BLaER1 treated with 17β-estradiol and CSF1 and Interleukin-3, amounts not matched to agents 10 nM and 100 nM (cell line): ENCODE results near the gene BRD4.

ENCODE experiments used
- H3K27ac ChIP-seq, 11 experiments: shearing (Covaris generic); formaldehyde crosslinking; 2 replicates each; pipeline ENCODE4 v1.8.1; 2022
- H3K27me3 ChIP-seq, 11 experiments: shearing (Covaris generic); formaldehyde crosslinking; 2 replicates each; pipeline ENCODE4 v1.8.1; 2022
- H3K36me3 ChIP-seq, 11 experiments: shearing (Covaris generic); formaldehyde crosslinking; 2 replicates each; pipeline ENCODE4 v1.8.1; 2022
- H3K4me1 ChIP-seq, 10 experiments: shearing (Covaris generic); formaldehyde crosslinking; 2 replicates each; pipeline ENCODE4 v1.8.1; 2022
- H3K4me2 ChIP-seq, 11 experiments: shearing (Covaris generic); formaldehyde crosslinking; 2 replicates each; pipeline ENCODE4 v1.8.1; 2022
- H3K4me3 ChIP-seq, 10 experiments: shearing (Covaris generic); formaldehyde crosslinking; 2 replicates each; pipeline ENCODE4 v1.8.1; 2022
- H3K9ac ChIP-seq, 11 experiments: shearing (Covaris generic); formaldehyde crosslinking; 2 replicates each; pipeline ENCODE4 v1.8.1; 2022
- H3K9me3 ChIP-seq, 11 experiments: shearing (Covaris generic); formaldehyde crosslinking; replicated peaks in 1 of 11; 2 replicates each; pipeline ENCODE4 v1.8.1; 2022
- H4K20me1 ChIP-seq, 11 experiments: shearing (Covaris generic); formaldehyde crosslinking; 2 replicates each; pipeline ENCODE4 v1.8.1; 2022
- Cebpa-rat ChIP-seq, 11 experiments: shearing (Covaris generic); IDR thresholded peaks; 2 replicates each; pipeline ENCODE4 v1.8.1; 2022

The BRD4 gene

GRCh38 chr19:15324791-15325519 lies 7.4 kb downstream of the BRD4 start:
- peak overlapping the region in 10 of 11 experiments; percentile 8 to 82 (median 38); a peak in 18 of 22 replicates for H3K4me2 ChIP-seq
- H4K20me1 ChIP-seq = peaks cover 99 to 100% (median 100%) of the 10 kb centered on the region in 11 experiments
- H3K36me3 ChIP-seq = peaks cover 0 to 12% (median 0%) of the 10 kb centered on the region in 11 experiments; a peak in 4 of 22 replicates
- no peak for TF ChIP-seq Cebpa-rat (IDR thresholded peaks at IDR 0.05)
- no peaks in the 10 kb centered on the region for H3K27me3 ChIP-seq
- H3K4me1 ChIP-seq = peaks cover 76 to 97% (median 84%) of the 10 kb centered on the region in 10 experiments
- peak overlapping the region in 5 of 11 experiments; percentile 3 to 41 (median 19); a peak in 4 of 22 replicates for H3K9ac ChIP-seq
- H3K9me3 ChIP-seq = no peaks in the 10 kb centered on the region
- no peak overlapping the region for H3K4me3 ChIP-seq
- peak overlapping the region in 5 of 11 experiments; percentile 8 to 37 (median 10); a peak in 4 of 22 replicates for H3K27ac ChIP-seq

DNA sequence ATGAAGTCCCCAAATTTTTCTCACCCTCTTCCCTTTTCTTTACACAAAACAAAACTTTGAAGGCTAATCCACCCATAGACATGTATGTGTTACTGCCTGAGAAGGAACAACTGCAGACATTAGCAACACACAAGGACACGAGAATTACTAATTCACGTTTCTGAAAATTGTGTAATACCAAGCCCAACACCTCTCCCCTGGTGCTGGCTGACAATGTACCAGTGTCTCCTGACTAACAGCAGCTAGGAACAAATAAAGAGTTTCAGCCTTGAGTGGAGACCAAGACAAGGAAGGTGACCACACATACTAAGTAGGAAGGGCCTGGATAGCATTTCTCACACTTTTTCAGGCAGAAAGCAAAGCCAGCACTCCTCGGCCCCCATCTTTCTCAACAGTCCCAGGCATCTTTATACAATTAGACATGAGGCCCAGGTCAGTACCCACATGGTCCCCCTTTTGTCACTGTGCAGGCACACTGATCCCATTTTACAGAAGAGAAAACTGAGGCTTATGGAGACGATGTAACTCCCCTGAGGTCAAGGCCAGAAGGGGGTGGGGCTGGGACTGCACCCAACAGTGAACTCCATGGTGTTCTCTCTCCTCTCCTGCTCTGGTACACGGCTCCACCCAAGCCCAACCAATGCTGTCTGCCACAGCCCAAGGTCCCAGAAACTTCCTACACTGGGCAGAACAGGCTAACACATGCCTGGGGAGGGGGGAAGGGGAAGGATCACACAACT lies 8.7 kb downstream of the BRD4 start:
- Histone ChIP-seq H3K4me2 (peak overlapping the region in 9 of 11 experiments; percentile 2 to 82 (median 34); a peak in 15 of 22 replicates), H3K4me1 (peaks cover 77 to 97% (median 84%) of the 10 kb centered on the region in 10 experiments), H3K36me3 (peaks cover 0 to 13% (median 0%) of the 10 kb centered on the region in 11 experiments; a peak in 4 of 22 replicates), H3K9me3 (no peaks in the 10 kb centered on the region), H3K27ac (peak overlapping the region in 5 of 11 experiments; percentile 5 to 41 (median 26); a peak in 7 of 22 replicates), H3K27me3 (no peaks in the 10 kb centered on the region), H3K4me3 (no peak overlapping the region), H3K9ac (0 out of 22 replicates have a peak overlapping the region, but pooled peaks of 1 of the 11 experiments have one; percentile 22), H4K20me1 (peaks cover 99 to 100% (median 100%) of the 10 kb centered on the region in 11 experiments)
- peak in 2 of 11 experiments; percentile 33 to 40; a peak in 1 of 22 replicates for TF ChIP-seq Cebpa-rat (IDR thresholded peaks at IDR 0.05)

DNA sequence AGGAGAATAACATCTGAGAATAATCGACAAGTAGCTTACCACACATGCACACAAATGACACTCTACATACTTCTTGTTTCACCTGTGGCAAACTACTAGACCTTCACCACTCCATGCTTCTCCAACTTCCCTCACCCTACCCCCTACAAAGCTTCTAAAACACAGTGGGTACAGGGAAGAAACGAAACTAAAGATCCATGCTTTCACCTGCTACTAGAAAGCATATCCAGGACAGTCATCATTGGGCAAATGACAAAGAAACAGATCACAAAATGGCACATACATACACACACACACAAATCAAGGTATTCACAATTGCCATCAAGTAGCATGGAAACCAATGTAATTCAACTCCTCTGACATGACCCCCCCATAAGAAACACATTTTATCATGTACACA lies 10.6 kb downstream of the BRD4 start:
- Histone ChIP-seq H3K27me3 (no peaks in the 10 kb centered on the region), H3K36me3 (peaks cover 0 to 13% (median 0%) of the 10 kb centered on the region in 11 experiments; a peak in 4 of 22 replicates), H3K4me2 (peak overlapping the region in 10 of 11 experiments; percentile 4 to 46 (median 26); a peak in 13 of 22 replicates), H4K20me1 (peaks cover 100% of the 10 kb centered on the region in 11 experiments), H3K4me3 (no peak overlapping the region), H3K9ac (no peak overlapping the region), H3K9me3 (no peaks in the 10 kb centered on the region), H3K27ac (no peak overlapping the region), H3K4me1 (peaks cover 80 to 99% (median 88%) of the 10 kb centered on the region in 10 experiments)
- TF ChIP-seq Cebpa-rat (IDR thresholded peaks at IDR 0.05) = no peak

- Histone ChIP-seq H3K4me3 (no peak overlapping the region), H3K36me3 (peaks cover 0 to 21% (median 6%) of the 10 kb centered on the region in 11 experiments; a peak in 11 of 22 replicates), H3K27me3 (no peaks in the 10 kb centered on the region), H3K27ac (no peak overlapping the region), H3K9me3 (no peaks in the 10 kb centered on the region), H4K20me1 (peaks cover 100% of the 10 kb centered on the region in 11 experiments), H3K4me2 (peak overlapping the region in 10 of 11 experiments; percentile 24 to 90 (median 81); a peak in 11 of 22 replicates), H3K4me1 (peaks cover 83 to 99% (median 89%) of the 10 kb centered on the region in 10 experiments), H3K9ac (no peak overlapping the region)
- TF ChIP-seq Cebpa-rat (IDR thresholded peaks at IDR 0.05) = no peak
Measured at GRCh38 chr19:15320116-15320515, 12.2 kb downstream of the BRD4 start.

- no peak for TF ChIP-seq Cebpa-rat (IDR thresholded peaks at IDR 0.05)
- Histone ChIP-seq H3K9me3 (no peaks in the 10 kb centered on the region), H3K4me2 (peak overlapping the region; percentile 64 to 90 (median 81)), H3K9ac (peak overlapping the region in 1 of 11 experiments; percentile 6; a peak in 1 of 22 replicates), H4K20me1 (peaks cover 100% of the 10 kb centered on the region in 11 experiments), H3K27me3 (no peaks in the 10 kb centered on the region), H3K36me3 (peaks cover 0 to 39% (median 16%) of the 10 kb centered on the region in 11 experiments; a peak in 18 of 22 replicates), H3K4me3 (no peak overlapping the region), H3K27ac (peak overlapping the region in 2 of 11 experiments; percentile 2 to 10; a peak in 2 of 22 replicates), H3K4me1 (peaks cover 70 to 99% (median 79%) of the 10 kb centered on the region in 10 experiments)
Measured at GRCh38 chr19:15318241-15318691, 14.1 kb downstream of the BRD4 start.

GRCh38 chr19:15317392-15318071 lies 14.8 kb downstream of the BRD4 start:
- H3K9ac ChIP-seq = peak overlapping the region in 2 of 11 experiments; percentile 23 to 54; a peak in 2 of 22 replicates
- 0 out of 22 replicates have a peak overlapping the region, but pooled peaks of 2 of the 11 experiments have one; percentile 2 to 10 for H3K27ac ChIP-seq
- TF ChIP-seq Cebpa-rat (IDR thresholded peaks at IDR 0.05) = no peak
- peaks cover 0 to 46% (median 21%) of the 10 kb centered on the region in 11 experiments; a peak in 18 of 22 replicates for H3K36me3 ChIP-seq
- H4K20me1 ChIP-seq = peaks cover 100% of the 10 kb centered on the region in 11 experiments
- H3K9me3 ChIP-seq = no peaks in the 10 kb centered on the region
- no peaks in the 10 kb centered on the region for H3K27me3 ChIP-seq
- H3K4me3 ChIP-seq = no peak overlapping the region
- H3K4me1 ChIP-seq = peaks cover 70 to 99% (median 82%) of the 10 kb centered on the region in 10 experiments
- peak overlapping the region; percentile 64 to 90 (median 81) for H3K4me2 ChIP-seq

DNA sequence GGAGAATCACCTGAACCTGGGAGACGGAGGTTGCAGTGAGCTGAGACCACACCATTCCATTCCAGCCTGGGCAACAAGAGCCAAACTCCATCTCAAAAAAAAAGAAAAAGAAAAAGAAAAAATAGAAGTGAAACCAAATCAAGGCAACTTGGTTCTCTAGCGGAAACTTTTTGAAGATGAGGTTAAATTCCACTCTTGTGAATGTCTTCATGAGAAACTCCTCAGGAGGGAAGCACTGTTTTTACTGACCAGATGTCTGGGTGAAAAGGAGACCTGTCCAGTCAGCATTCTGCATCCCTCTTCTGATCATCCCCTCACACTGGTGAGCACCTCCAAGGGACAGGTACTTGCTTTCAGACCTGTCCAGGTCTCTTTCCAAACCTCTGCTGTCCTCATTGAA lies 15.8 kb downstream of the BRD4 start:
- Histone ChIP-seq H3K4me1 (peaks cover 71 to 100% (median 85%) of the 10 kb centered on the region in 10 experiments), H3K27me3 (no peaks in the 10 kb centered on the region), H3K4me2 (peak overlapping the region; percentile 64 to 90 (median 81)), H4K20me1 (peaks cover 100% of the 10 kb centered on the region in 11 experiments), H3K27ac (peak overlapping the region in 5 of 11 experiments; percentile 2 to 31 (median 26); a peak in 4 of 22 replicates), H3K9me3 (no peaks in the 10 kb centered on the region), H3K9ac (peak overlapping the region in 5 of 11 experiments; percentile 7 to 54 (median 23); a peak in 6 of 22 replicates), H3K4me3 (peak overlapping the region in 1 of 10 experiments; percentile 14; a peak in 1 of 20 replicates), H3K36me3 (peaks cover 0 to 48% (median 23%) of the 10 kb centered on the region in 11 experiments; a peak in 18 of 22 replicates)
- TF ChIP-seq Cebpa-rat (IDR thresholded peaks at IDR 0.05) = no peak

DNA sequence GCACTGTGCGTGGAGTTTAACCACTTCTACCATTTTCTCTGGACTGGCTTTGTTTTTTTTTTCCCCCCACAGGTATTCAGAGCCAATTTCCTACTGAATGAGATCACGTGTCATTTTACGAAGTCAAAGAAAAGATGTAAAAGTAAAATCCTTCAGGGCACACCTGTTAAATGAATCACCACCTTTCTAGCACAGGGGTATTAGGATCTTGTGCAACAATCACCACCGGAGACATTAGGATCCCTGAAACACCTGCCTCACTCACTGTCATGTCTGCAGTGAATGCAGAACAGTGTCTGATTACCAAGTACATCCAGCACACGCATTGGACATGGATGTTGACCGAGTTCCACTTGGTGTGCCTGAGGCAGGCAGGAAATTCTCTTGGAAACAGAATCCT lies 17.2 kb downstream of the BRD4 start:
- Histone ChIP-seq H3K27me3 (no peaks in the 10 kb centered on the region), H3K9ac (no peak overlapping the region), H3K4me1 (peaks cover 72 to 100% (median 87%) of the 10 kb centered on the region in 10 experiments), H3K36me3 (peaks cover 0 to 48% (median 24%) of the 10 kb centered on the region in 11 experiments; a peak in 19 of 22 replicates), H3K9me3 (no peaks in the 10 kb centered on the region), H3K27ac (peak overlapping the region in 1 of 11 experiments; percentile 14; a peak in 1 of 22 replicates), H3K4me2 (peak overlapping the region in 10 of 11 experiments; percentile 16 to 89 (median 80); a peak in 11 of 22 replicates), H4K20me1 (peaks cover 100% of the 10 kb centered on the region in 11 experiments), H3K4me3 (no peak overlapping the region)
- TF ChIP-seq Cebpa-rat (IDR thresholded peaks at IDR 0.05) = no peak
